Keratinocyte (primary cell): ENCODE data around the gene GPR37L1. TPM values are rescaled to one million over a fixed set of nuclear protein-coding genes. Genes with fewer than 3 reads are reported as not detected.

Source experiments
- DNase-seq: peaks from one replicate; pipeline ENCODE4 v3.0.0-alpha.2; 2011; ENCODE audit warnings: low read depth, missing footprints, low spot score
- FAIRE-seq: peaks from 2 replicates; lab custom pipeline; 2011; peaks lifted over from hg19 to GRCh38; lab: Jason Lieb, UNC
- H2AFZ ChIP-seq: 2 replicates; pipeline ENCODE4 v1.6.0; 2012; ENCODE audit warnings: low read length, control low read depth, inconsistent platforms; ENCODE audit not compliant: control insufficient read depth
- H3K27ac ChIP-seq: 2 replicates; pipeline ENCODE4 v1.5.1; 2011; ENCODE audit warnings: low read length; ENCODE audit not compliant: control insufficient read depth, insufficient read depth
- H3K27me3 ChIP-seq: 3 replicates; pipeline ENCODE4 v1.6.0; 2011; ENCODE audit warnings: low read length; ENCODE audit not compliant: control insufficient read depth, insufficient read depth; ENCODE audit errors: extremely low read depth
- H3K36me3 ChIP-seq, 2 experiments: 2 replicates in 1 of 2; 3 replicates in 1 of 2; pipeline ENCODE4 v1.5.1; 2011; ENCODE audit warnings: low read length in 2 of 2, mild to moderate bottlenecking in 1 of 2; ENCODE audit not compliant: control insufficient read depth in 2 of 2, insufficient read depth in 2 of 2; ENCODE audit errors: extremely low read depth in 1 of 2
- H3K4me1 ChIP-seq: 3 replicates; pipeline ENCODE4 v1.5.1; 2011; ENCODE audit warnings: low read length; ENCODE audit not compliant: control insufficient read depth, insufficient read depth; ENCODE audit errors: extremely low read depth
- H3K4me2 ChIP-seq: 3 replicates; pipeline ENCODE4 v1.6.0; 2011; ENCODE audit warnings: low read depth, low read length; ENCODE audit not compliant: control insufficient read depth, insufficient read depth; ENCODE audit errors: extremely low read depth
- H3K4me3 ChIP-seq, 3 experiments: fragments of 200-600 bp in 1 of 3; sonication (generic) in 1 of 3; 2 replicates in 2 of 3; 3 replicates in 1 of 3; pipeline ENCODE4 v1.5.1; 2011 to 2016; ENCODE audit warnings: low read length in 3 of 3, mild to moderate bottlenecking in 3 of 3, control low read depth in 2 of 3, inconsistent platforms in 1 of 3, low read depth in 1 of 3, mixed read lengths in 1 of 3, mixed run types in 1 of 3, moderate library complexity in 1 of 3; ENCODE audit not compliant: control insufficient read depth in 2 of 3, insufficient read depth in 2 of 3; ENCODE audit errors: extremely low read depth in 1 of 3
- H3K79me2 ChIP-seq: 2 replicates; pipeline ENCODE4 v1.6.0; 2012; ENCODE audit warnings: low read length; ENCODE audit not compliant: control insufficient read depth, insufficient read depth
- H3K9ac ChIP-seq: 3 replicates; pipeline ENCODE4 v1.6.0; 2011; ENCODE audit warnings: low read length; ENCODE audit not compliant: control insufficient read depth, insufficient read depth; ENCODE audit errors: extremely low read depth
- H3K9me1 ChIP-seq: 3 replicates; pipeline ENCODE4 v1.6.0; 2011; ENCODE audit warnings: low read length; ENCODE audit not compliant: control insufficient read depth, insufficient read depth; ENCODE audit errors: extremely low read depth
- H3K9me3 ChIP-seq: 2 replicates; pipeline ENCODE4 v1.5.1; 2012; ENCODE audit warnings: low read depth, low read length; ENCODE audit not compliant: control insufficient read depth
- H4K20me1 ChIP-seq: 3 replicates; pipeline ENCODE4 v1.6.0; 2011; ENCODE audit warnings: low read length; ENCODE audit not compliant: control insufficient read depth, insufficient read depth; ENCODE audit errors: extremely low read depth
- EZH2 ChIP-seq: IDR thresholded peaks from one replicate; pipeline ENCODE4 v1.6.1; 2012; ENCODE audit warnings: inconsistent platforms, mild to moderate bottlenecking, low read length, moderate library complexity
- dilution Hi-C: fragments of 300-500 bp; cut with MboI; formaldehyde crosslinking; loops from one replicate; pipeline ENCODE4 v1.7.0; 2020; ENCODE audit warnings: low sequenced_read_pairs; ENCODE audit not compliant: extremely low pct_ligation_motif_present
- polyA plus RNA-seq, 5 experiments: library from polyadenylated mRNA; depleted of rRNA in 3 of 5; stranded (reverse) in 3 of 5; stranded (forward) in 1 of 5; unstranded in 1 of 5; fragments of >200 nt; gene quantifications; 1 replicate in 1 of 5; 2 replicates in 3 of 5; 3 replicates in 1 of 5; pipeline versions ENCODE4 v1.2.1 to v1.2.3, GENCODE V29; 2011 to 2012; ENCODE audit warnings: missing spikeins in 2 of 5, low read depth in 1 of 5, low replicate concordance in 1 of 5
- TF ChIP-seq, protein P1 (sequence below), 3 experiments: IDR thresholded peaks in 1 of 3; conservative IDR thresholded peaks in 1 of 3; optimal IDR thresholded peaks in 1 of 3; 2 replicates in 2 of 3; 3 replicates in 1 of 3; pipeline versions ENCODE3 to v1.5.1; 2011; ENCODE audit warnings: low read length in 3 of 3, mild to moderate bottlenecking in 3 of 3, moderate library complexity in 2 of 3, control low read depth in 1 of 3, inconsistent platforms in 1 of 3; ENCODE audit not compliant: insufficient read depth in 2 of 3; ENCODE audit errors: extremely low read depth in 1 of 3

The GPR37L1 gene
- polyA plus RNA-seq, 1 donor (not counting 4 experiments of a cell fraction or from before 2014, with no cell fraction given), result not detected

DNA sequence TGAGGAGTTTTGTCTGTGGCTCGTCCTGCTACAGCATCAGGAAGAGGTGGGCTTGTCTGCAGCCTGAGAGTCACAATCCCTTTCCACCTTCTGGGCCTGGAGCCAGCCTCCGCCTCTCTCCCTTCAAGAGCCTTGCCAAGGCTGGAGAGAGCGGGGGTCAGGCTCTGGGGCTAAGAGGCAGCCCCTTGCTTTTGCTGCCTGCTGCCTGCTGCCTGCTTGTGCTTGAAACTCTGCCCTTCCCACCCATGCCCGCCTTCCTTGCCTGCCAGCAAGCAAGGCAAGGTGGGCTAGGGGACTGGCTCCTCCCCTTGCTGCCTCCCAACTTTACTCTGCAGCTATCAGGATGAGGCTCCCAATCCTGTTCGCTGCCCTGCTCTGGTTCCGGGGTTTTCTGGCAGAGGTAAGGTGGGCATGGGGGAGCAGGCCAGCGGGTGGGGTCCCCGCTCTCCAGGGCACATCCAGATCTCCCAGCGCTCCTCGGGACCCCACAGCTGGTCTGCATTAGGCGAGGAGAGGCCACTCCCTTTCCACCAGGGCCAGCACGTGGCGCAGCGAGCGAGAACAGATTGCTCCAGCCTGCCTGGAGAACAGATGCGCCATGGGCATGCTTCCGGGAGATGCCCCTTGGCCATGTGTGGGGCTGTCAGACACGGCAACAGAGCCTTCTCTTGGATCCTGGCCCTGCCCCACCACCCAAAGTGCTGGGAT is 45.1 kb downstream of the GPR37L1 start:
- dilution Hi-C loops, result no loop called here
- no peak for FAIRE-seq

DNA sequence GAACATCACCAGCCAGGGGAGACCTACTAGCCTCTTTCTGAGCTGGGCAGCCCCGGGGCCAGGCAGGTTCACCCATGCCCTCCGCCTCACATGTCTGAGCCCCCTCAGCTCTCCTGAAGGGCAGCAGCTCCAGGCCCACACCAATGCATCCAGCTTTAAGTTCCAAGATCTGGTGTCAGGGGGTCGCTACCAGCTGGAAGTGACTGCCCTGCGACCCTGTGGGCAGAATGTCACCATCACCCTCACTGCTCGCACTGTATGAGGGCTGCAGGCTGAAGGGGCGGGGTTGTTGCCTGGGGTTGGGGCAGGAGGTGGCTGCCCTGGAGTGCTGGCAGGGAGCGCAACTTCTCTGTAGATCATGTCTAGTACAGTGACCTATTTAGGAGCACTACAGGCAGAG is 46.1 kb downstream of the GPR37L1 start:
- no peaks in the 10 kb centered on the region for H3K79me2 ChIP-seq
- no peaks in the 10 kb centered on the region for H3K9me1 ChIP-seq
- no peak overlapping the region for H3K4me3 ChIP-seq
- FAIRE-seq, result no peak
- DNase-seq, result no peak
- no peaks in the 10 kb centered on the region for H3K36me3 ChIP-seq
- H3K4me1 ChIP-seq, result no peaks in the 10 kb centered on the region
- H2AFZ ChIP-seq, result no peak overlapping the region
- no peak overlapping the region for H3K27ac ChIP-seq
- H3K4me2 ChIP-seq, result no peak overlapping the region
- H3K9ac ChIP-seq, result no peak overlapping the region
- peaks cover 11% of the 10 kb centered on the region for H3K27me3 ChIP-seq
- H4K20me1 ChIP-seq, result no peaks in the 10 kb centered on the region
- TF ChIP-seq, protein P1, sequence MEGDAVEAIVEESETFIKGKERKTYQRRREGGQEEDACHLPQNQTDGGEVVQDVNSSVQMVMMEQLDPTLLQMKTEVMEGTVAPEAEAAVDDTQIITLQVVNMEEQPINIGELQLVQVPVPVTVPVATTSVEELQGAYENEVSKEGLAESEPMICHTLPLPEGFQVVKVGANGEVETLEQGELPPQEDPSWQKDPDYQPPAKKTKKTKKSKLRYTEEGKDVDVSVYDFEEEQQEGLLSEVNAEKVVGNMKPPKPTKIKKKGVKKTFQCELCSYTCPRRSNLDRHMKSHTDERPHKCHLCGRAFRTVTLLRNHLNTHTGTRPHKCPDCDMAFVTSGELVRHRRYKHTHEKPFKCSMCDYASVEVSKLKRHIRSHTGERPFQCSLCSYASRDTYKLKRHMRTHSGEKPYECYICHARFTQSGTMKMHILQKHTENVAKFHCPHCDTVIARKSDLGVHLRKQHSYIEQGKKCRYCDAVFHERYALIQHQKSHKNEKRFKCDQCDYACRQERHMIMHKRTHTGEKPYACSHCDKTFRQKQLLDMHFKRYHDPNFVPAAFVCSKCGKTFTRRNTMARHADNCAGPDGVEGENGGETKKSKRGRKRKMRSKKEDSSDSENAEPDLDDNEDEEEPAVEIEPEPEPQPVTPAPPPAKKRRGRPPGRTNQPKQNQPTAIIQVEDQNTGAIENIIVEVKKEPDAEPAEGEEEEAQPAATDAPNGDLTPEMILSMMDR (optimal IDR thresholded peaks at IDR 0.05 in 1 of 3, IDR thresholded peaks at IDR 0.05 in 1 of 3, conservative IDR thresholded peaks at IDR 0.05 in 1 of 3; ENCODE audit: extremely low read depth in 1 of 3, insufficient read depth in 2 of 3, low read length in 3 of 3), result no peak
- no peak for TF ChIP-seq EZH2
- H3K9me3 ChIP-seq, result no peaks in the 10 kb centered on the region
- dilution Hi-C loops, result no loop called here

More for the DNA sequence above, 45.1 kb downstream of the GPR37L1 start:
- Histone ChIP-seq H3K4me2 (no peak overlapping the region), H3K4me1 (no peaks in the 10 kb centered on the region), H2AFZ (peak overlapping the region; percentile 30), H3K9ac (no peak overlapping the region), H3K27ac (no peak overlapping the region), H3K79me2 (no peaks in the 10 kb centered on the region), H3K4me3 (no peak overlapping the region), H3K9me3 (no peaks in the 10 kb centered on the region), H3K9me1 (no peaks in the 10 kb centered on the region), H4K20me1 (no peaks in the 10 kb centered on the region), H3K36me3 (no peaks in the 10 kb centered on the region), H3K27me3 (peaks cover 11% of the 10 kb centered on the region)
- TF ChIP-seq, protein P1 (optimal IDR thresholded peaks at IDR 0.05 in 1 of 3, IDR thresholded peaks at IDR 0.05 in 1 of 3, conservative IDR thresholded peaks at IDR 0.05 in 1 of 3; ENCODE audit: extremely low read depth in 1 of 3, insufficient read depth in 2 of 3, low read length in 3 of 3), result no peak
- no peak for TF ChIP-seq EZH2
- no peak for DNase-seq
